HL-60 (cell line): ENCODE data around the gene DCAF17.
A peak's percentile ranks its signal among the peaks of the same experiment; 100 is the strongest.

ENCODE experiments used
- DNase-seq, 2 experiments: peaks; one replicate each; pipeline ENCODE4 v3.0.0-alpha.2; 2010 to 2020; ENCODE audit warnings: low read depth in 1 of 2, low spot score in 1 of 2
- H3K27ac ChIP-seq: fragments of 250-450 bp; sonication (Bioruptor Pico); replicated peaks from 2 replicates; pipeline ENCODE4 v1.5.1; 2020; ENCODE audit warnings: mild to moderate bottlenecking, moderate library complexity
- H3K27me3 ChIP-seq: fragments of 250-450 bp; sonication (Bioruptor Pico); 2 replicates; pipeline ENCODE4 v1.5.1; 2021; ENCODE audit warnings: mild to moderate bottlenecking, moderate library complexity; ENCODE audit not compliant: insufficient read depth, poor library complexity, severe bottlenecking
- H3K4me3 ChIP-seq: replicated peaks from 2 replicates; pipeline ENCODE4 v1.5.1; 2011; ENCODE audit warnings: mild to moderate bottlenecking, control low read depth, low read length; ENCODE audit not compliant: insufficient read depth
- CTCF ChIP-seq: IDR thresholded peaks from one replicate; pipeline ENCODE4 v1.5.1; 2011; ENCODE audit warnings: low read length, control low read depth, inconsistent platforms; ENCODE audit not compliant: insufficient read depth
- GABPA ChIP-seq: IDR thresholded peaks from 2 replicates; pipeline ENCODE4 v1.6.1; 2012; ENCODE audit warnings: low read depth
- POLR2AphosphoS5 ChIP-seq: IDR thresholded peaks from 2 replicates; pipeline ENCODE4 v1.6.1; 2012; ENCODE audit warnings: low read depth
- REST ChIP-seq: IDR thresholded peaks from 2 replicates; pipeline ENCODE4 v1.6.1; 2012; ENCODE audit warnings: low read depth; ENCODE audit not compliant: insufficient replicate concordance
- SPI1 ChIP-seq: IDR thresholded peaks from 2 replicates; pipeline ENCODE4 v1.6.1; 2012; ENCODE audit warnings: low read depth, mild to moderate bottlenecking, borderline replicate concordance

DCAF17 gene

GRCh38 chr2:171509945-171510731 lies 76.1 kb downstream of the DCAF17 start:
- Histone ChIP-seq H3K27ac (no peak overlapping the region), H3K27me3 (no peaks in the 10 kb centered on the region), H3K4me3 (no peak overlapping the region)
- TF ChIP-seq REST (no peak), CTCF (no peak), SPI1 (no peak), POLR2AphosphoS5 (no peak), GABPA (no peak)
- no peak for DNase-seq

- no peak for TF ChIP-seq POLR2AphosphoS5
- Histone ChIP-seq H3K27ac (0 out of 2 replicates have a peak overlapping the region, but pooled peaks have one; percentile 26), H3K4me3 (no peak overlapping the region), H3K27me3 (no peaks in the 10 kb centered on the region)
- DNase-seq = peak in 1 of 2 experiments; percentile 10
Measured at GRCh38 chr2:171512014-171512413, 78.0 kb downstream of the DCAF17 start.

GRCh38 chr2:171512683-171513195 lies 78.7 kb downstream of the DCAF17 start:
- Histone ChIP-seq H3K27me3 (no peaks in the 10 kb centered on the region), H3K4me3 (no peak overlapping the region), H3K27ac (peak overlapping the region; percentile 10; the same call in 1 of the 2 replicates)
- no peak for DNase-seq
- TF ChIP-seq SPI1 = no peak
- TF ChIP-seq CTCF = no peak
- TF ChIP-seq GABPA = no peak
- TF ChIP-seq POLR2AphosphoS5 = no peak
- no peak for TF ChIP-seq REST

- peak overlapping the region; percentile 52 for H3K27ac ChIP-seq
- peak in 1 of 2 experiments; percentile 70 for DNase-seq
Measured at GRCh38 chr2:171513719-171514160, 79.7 kb downstream of the DCAF17 start.

More at GRCh38 chr2:171513719-171514160, 79.7 kb downstream of the DCAF17 start:
- Histone ChIP-seq H3K4me3 (no peak overlapping the region), H3K27me3 (no peaks in the 10 kb centered on the region)
- TF ChIP-seq GABPA (no peak), POLR2AphosphoS5 (no peak), CTCF (no peak), SPI1 (peak; percentile 76; the same call in 1 of the 2 replicates), REST (no peak)
